ENCODE data around the gene KCNQ1.

The KCNQ1 gene

GRCh38 chr11:2539371-2540222, 94.8 kb downstream of the KCNQ1 start:
- DNase-seq, result no peak

GRCh38 chr11:2540223-2540991, 95.6 kb downstream of the KCNQ1 start:
- DNase-seq, result no peak

GRCh38 chr11:2540992-2541680, 96.3 kb downstream of the KCNQ1 start:
- no peak for DNase-seq

GRCh38 chr11:2541881-2542361, 97.1 kb downstream of the KCNQ1 start:
- no peak for DNase-seq

- DNase-seq, result no peak
These were observed 97.6 kb downstream of the KCNQ1 start for GRCh38 chr11:2542406-2542805.

GRCh38 chr11:2547806-2548205, 103.0 kb downstream of the KCNQ1 start:
- DNase-seq, result no peak

GRCh38 chr11:2548596-2548995, 103.8 kb downstream of the KCNQ1 start:
- DNase-seq, result no peak

GRCh38 chr11:2549080-2549479, 104.3 kb downstream of the KCNQ1 start:
- no peak for DNase-seq

- DNase-seq, result no peak
These were observed 104.7 kb downstream of the KCNQ1 start for GRCh38 chr11:2549491-2549875.

- no peak for DNase-seq
These were observed 105.2 kb downstream of the KCNQ1 start for GRCh38 chr11:2549876-2550605.

GRCh38 chr11:2550606-2550970, 105.8 kb downstream of the KCNQ1 start:
- DNase-seq, result no peak

GRCh38 chr11:2551131-2551530, 106.3 kb downstream of the KCNQ1 start:
- no peak for DNase-seq

- DNase-seq, result no peak
These were observed 107.4 kb downstream of the KCNQ1 start for GRCh38 chr11:2552210-2552609.

- DNase-seq, result no peak
These were observed 108.4 kb downstream of the KCNQ1 start for GRCh38 chr11:2553198-2553597.

GRCh38 chr11:2553886-2554285, 109.1 kb downstream of the KCNQ1 start:
- DNase-seq, result no peak

GRCh38 chr11:2554338-2555207, 109.8 kb downstream of the KCNQ1 start:
- DNase-seq, result no peak

- no peak for DNase-seq
These were observed 110.5 kb downstream of the KCNQ1 start for GRCh38 chr11:2555336-2555735.

GRCh38 chr11:2555891-2556290, 111.1 kb downstream of the KCNQ1 start:
- no peak for DNase-seq

GRCh38 chr11:2557381-2557780, 112.6 kb downstream of the KCNQ1 start:
- DNase-seq, result no peak

- DNase-seq, result no peak
These were observed 113.6 kb downstream of the KCNQ1 start for GRCh38 chr11:2558397-2558796.

GRCh38 chr11:2558861-2559526, 114.2 kb downstream of the KCNQ1 start:
- no peak for DNase-seq

All from 8988T (cell line).